ENCODE results near the gene SLC26A4.

Gene SLC26A4

DNA sequence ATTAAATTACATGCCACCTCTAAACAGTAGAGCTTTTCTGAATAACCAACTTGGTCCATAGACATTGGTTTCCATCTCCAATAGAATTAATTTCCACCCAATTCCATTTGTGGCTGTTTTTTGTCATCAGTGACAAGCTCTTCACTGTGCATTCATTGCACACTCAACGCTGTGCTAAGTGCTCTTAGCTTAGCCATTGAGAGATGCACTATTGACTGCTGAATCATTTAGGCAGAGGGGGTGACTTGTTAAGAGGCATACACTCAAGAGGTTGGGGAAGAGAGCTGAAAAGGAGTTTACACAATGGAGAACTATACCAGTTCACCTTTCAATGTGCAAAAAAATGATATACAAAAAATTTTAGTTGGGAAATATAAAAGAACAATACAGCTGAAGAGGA, 51.4 kb downstream of the SLC26A4 start:
- no peaks in the 10 kb centered on the region for H4K20me1 ChIP-seq (ENCODE audit: insufficient read depth, low read length)
- no peak overlapping the region for H3K4me2 ChIP-seq (ENCODE audit: insufficient read depth, low read length)
- no peak overlapping the region for H2AFZ ChIP-seq (ENCODE audit: low read depth, low read length)
- DNase-seq (no peak), ATAC-seq (ENCODE audit: insufficient read depth, low read depth) (no peak)
- no peak overlapping the region for H3K27ac ChIP-seq (ENCODE audit: low read length)
- no peaks in the 10 kb centered on the region for H3K27me3 ChIP-seq (ENCODE audit: insufficient read depth, low read length, poor library complexity)
- H3K79me2 ChIP-seq (ENCODE audit: insufficient read depth, low read length), result no peaks in the 10 kb centered on the region
- no peaks in the 10 kb centered on the region for H3K9me3 ChIP-seq (ENCODE audit: insufficient read depth, low read length, severe bottlenecking)
- TF ChIP-seq EZH2 (IDR thresholded peaks at IDR 0.05; ENCODE audit: borderline replicate concordance, low read depth, low read length, severe bottlenecking), result no peak
- TF ChIP-seq, protein P1, sequence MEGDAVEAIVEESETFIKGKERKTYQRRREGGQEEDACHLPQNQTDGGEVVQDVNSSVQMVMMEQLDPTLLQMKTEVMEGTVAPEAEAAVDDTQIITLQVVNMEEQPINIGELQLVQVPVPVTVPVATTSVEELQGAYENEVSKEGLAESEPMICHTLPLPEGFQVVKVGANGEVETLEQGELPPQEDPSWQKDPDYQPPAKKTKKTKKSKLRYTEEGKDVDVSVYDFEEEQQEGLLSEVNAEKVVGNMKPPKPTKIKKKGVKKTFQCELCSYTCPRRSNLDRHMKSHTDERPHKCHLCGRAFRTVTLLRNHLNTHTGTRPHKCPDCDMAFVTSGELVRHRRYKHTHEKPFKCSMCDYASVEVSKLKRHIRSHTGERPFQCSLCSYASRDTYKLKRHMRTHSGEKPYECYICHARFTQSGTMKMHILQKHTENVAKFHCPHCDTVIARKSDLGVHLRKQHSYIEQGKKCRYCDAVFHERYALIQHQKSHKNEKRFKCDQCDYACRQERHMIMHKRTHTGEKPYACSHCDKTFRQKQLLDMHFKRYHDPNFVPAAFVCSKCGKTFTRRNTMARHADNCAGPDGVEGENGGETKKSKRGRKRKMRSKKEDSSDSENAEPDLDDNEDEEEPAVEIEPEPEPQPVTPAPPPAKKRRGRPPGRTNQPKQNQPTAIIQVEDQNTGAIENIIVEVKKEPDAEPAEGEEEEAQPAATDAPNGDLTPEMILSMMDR (IDR thresholded peaks at IDR 0.05; ENCODE audit: borderline replicate concordance, extremely low read depth, low read length, poor library complexity, severe bottlenecking), result no peak
- H3K4me1 ChIP-seq (ENCODE audit: insufficient read depth, low read length), result no peaks in the 10 kb centered on the region
- no peak overlapping the region for H3K9ac ChIP-seq (ENCODE audit: low read depth, low read length)
- no peak overlapping the region for H3K4me3 ChIP-seq (ENCODE audit: low read depth in 1 of 2, low read length in 2 of 2)
- no peaks in the 10 kb centered on the region for H3K36me3 ChIP-seq (ENCODE audit: insufficient read depth, low read length)

DNA sequence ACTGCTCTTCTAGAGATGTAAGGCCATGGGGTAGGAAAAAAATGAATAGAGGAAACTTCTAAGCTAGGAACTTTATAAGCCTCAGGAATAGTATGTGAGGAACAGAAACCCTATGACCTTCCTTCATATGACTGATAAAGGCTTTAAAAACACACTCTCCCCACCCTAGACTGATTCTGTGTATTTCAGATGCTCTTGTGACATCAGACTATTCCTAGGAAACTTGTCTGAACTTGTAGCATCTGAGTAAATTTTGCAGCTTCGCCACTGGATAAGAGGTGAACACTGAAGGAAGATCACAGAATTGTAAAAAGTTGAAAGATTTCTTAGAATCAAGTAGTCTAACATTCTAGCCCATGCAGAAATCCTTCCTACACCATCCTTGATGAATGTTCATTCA, 52.3 kb downstream of the SLC26A4 start:
- H3K9me3 ChIP-seq (ENCODE audit: insufficient read depth, low read length, severe bottlenecking), result no peaks in the 10 kb centered on the region
- H3K79me2 ChIP-seq (ENCODE audit: insufficient read depth, low read length), result no peaks in the 10 kb centered on the region
- DNase-seq (no peak), ATAC-seq (ENCODE audit: insufficient read depth, low read depth) (no peak)
- no peaks in the 10 kb centered on the region for H3K27me3 ChIP-seq (ENCODE audit: insufficient read depth, low read length, poor library complexity)
- H3K4me2 ChIP-seq (ENCODE audit: insufficient read depth, low read length), result no peak overlapping the region
- H3K9ac ChIP-seq (ENCODE audit: low read depth, low read length), result no peak overlapping the region
- H3K36me3 ChIP-seq (ENCODE audit: insufficient read depth, low read length), result no peaks in the 10 kb centered on the region
- H3K4me3 ChIP-seq (ENCODE audit: low read depth in 1 of 2, low read length in 2 of 2), result no peak overlapping the region
- no peaks in the 10 kb centered on the region for H3K4me1 ChIP-seq (ENCODE audit: insufficient read depth, low read length)
- no peak overlapping the region for H3K27ac ChIP-seq (ENCODE audit: low read length)
- TF ChIP-seq, protein P1 (IDR thresholded peaks at IDR 0.05; ENCODE audit: borderline replicate concordance, extremely low read depth, low read length, poor library complexity, severe bottlenecking), result no peak
- no peak for TF ChIP-seq EZH2 (IDR thresholded peaks at IDR 0.05; ENCODE audit: borderline replicate concordance, low read depth, low read length, severe bottlenecking)
- no peak overlapping the region for H2AFZ ChIP-seq (ENCODE audit: low read depth, low read length)
- H4K20me1 ChIP-seq (ENCODE audit: insufficient read depth, low read length), result no peaks in the 10 kb centered on the region

DNA sequence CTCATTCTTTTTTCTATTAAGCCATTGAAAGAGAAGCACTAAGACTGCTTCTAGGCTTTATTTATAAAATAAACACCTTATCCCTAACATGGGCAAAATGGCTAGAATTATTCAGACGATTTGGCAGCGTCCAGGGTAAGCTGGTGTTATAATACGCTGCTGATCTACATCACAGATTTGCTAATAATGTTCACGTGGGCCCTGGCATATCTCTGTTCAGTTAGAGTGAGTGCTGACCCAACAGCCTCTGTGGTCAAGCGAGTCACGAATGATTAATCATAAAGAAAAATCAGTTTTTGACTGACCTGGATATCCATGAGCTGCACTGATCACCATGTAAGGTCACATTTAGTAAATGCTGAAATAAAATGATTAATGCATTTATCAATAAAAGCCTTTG, 54.9 kb downstream of the SLC26A4 start:
- ATAC-seq (ENCODE audit: insufficient read depth, low read depth), result no peak
- Histone ChIP-seq H3K9me3 (ENCODE audit: insufficient read depth, low read length, severe bottlenecking) (no peaks in the 10 kb centered on the region), H3K79me2 (ENCODE audit: insufficient read depth, low read length) (no peaks in the 10 kb centered on the region), H3K4me1 (ENCODE audit: insufficient read depth, low read length) (no peaks in the 10 kb centered on the region), H3K27me3 (ENCODE audit: insufficient read depth, low read length, poor library complexity) (no peaks in the 10 kb centered on the region), H3K36me3 (ENCODE audit: insufficient read depth, low read length) (no peaks in the 10 kb centered on the region), H2AFZ (ENCODE audit: low read depth, low read length) (no peak overlapping the region), H4K20me1 (ENCODE audit: insufficient read depth, low read length) (no peaks in the 10 kb centered on the region), H3K4me3 (ENCODE audit: low read depth in 1 of 2, low read length in 2 of 2) (no peak overlapping the region), H3K9ac (ENCODE audit: low read depth, low read length) (no peak overlapping the region), H3K4me2 (ENCODE audit: insufficient read depth, low read length) (no peak overlapping the region), H3K27ac (ENCODE audit: low read length) (no peak overlapping the region)
- no peak for TF ChIP-seq EZH2 (IDR thresholded peaks at IDR 0.05; ENCODE audit: borderline replicate concordance, low read depth, low read length, severe bottlenecking)
- TF ChIP-seq, protein P1 (IDR thresholded peaks at IDR 0.05; ENCODE audit: borderline replicate concordance, extremely low read depth, low read length, poor library complexity, severe bottlenecking), result no peak
- DNase-seq, result no peak
